ENCODE data around the gene TBX10. TPM values are rescaled to one million over a fixed set of nuclear protein-coding genes. Genes with fewer than 3 reads are reported as not detected.

TBX10 gene
- total RNA-seq (2022; extraction: Qiagen RNA extraction), result not detected in 5 replicates

GRCh38 chr11:67639438-67639859, at the start of gene TBX10:
Gene TBX10, minus strand, starts transcription at chr11:67639763. Its CDS starts 291 bp downstream, at chr11:67639472.

DNA sequence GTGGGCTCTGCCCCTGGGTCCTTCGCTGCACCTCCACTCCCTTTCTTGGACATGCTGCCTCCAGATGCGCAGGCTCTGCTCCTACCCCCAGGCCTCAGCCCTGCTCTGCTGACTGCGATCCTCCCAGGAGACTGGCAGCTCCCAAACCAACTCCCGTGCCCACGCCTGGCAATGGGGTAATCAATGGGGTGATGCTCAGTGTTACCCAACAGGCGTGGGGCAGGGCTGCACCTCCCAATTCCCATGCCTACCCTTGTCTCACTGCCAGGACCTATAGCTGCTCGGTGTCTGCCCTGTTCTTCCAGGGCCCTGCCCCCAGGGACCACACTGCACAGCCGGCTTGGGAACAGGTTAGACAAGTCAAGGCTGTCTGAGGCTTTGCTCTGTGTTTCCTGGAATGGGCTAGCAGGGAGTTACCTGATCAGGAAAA, 34.9 kb upstream of the TBX10 start, which contains the start of gene ALDH3B2:
ALDH3B2 (minus strand) TSS at position 182 of the 430 bp plus-strand sequence. CDS start 7,688 bp downstream, outside the sequence.

GRCh38 chr11:67629386-67630227, 10.0 kb downstream of the TBX10 start, which contains the start of gene NUDT8:
Gene NUDT8, minus strand, starts transcription at chr11:67629937. Its CDS starts 26 bp downstream, at chr11:67629911.

DNA sequence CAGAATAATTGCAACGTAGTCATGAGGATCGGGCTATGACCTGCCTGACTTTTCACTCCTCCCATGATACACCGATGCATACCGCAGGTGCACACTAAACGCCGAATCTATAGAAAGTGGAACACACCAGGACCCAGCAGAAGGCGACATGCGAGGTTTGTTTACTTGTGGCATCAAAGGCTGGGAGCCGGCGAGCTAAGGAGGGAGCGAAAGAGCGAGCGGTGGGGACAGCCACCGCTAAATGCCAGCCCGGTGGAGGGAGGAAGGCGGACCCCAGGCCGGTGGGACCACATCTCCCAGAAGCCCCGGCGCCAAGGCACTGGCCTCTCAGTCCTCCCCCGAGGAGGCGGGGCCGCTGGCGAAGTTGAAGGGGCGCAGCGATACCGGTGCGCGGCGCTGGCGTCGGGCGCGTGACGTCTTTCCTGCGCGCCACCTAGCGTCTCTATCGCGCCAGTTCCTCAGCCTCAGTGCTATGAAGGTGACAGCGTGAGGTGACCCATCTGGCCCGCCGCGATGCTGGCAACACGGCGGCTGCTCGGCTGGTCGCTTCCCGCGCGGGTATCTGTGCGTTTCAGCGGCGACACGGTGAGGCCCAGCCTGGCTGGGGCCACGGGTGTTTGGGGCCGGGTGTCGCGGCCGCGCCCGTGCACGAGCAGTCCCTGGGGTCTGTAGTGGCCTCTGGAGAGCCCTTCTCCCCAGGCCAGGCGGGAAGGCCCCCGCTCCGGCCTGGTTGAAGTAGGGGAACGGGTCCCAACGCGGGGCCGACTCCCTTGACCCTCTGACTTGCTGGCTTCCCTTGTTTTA, 32.9 kb downstream of the TBX10 start, which contains the start of gene NDUFV1:
NDUFV1 (plus strand) TSS at position 445 of the 804 bp plus-strand sequence; CDS start at position 514, 69 bp downstream.

GRCh38 chr11:67583247-67584204, 56.0 kb downstream of the TBX10 start, which contains the start of gene GSTP1:
Gene GSTP1, plus strand, starts transcription at chr11:67583812. Its CDS starts 32 bp downstream, at chr11:67583844.

Other genes with a start within 250 kb of the TBX10 start
- 21.8 to 35.3 TPM (median 28.7 TPM) in 5 replicates for gene RAD9A, start 247.8 kb downstream of the TBX10 start, total RNA-seq (2022; extraction: Qiagen RNA extraction)
- gene PPP1CA, start 237.9 kb downstream of the TBX10 start, total RNA-seq (2022; extraction: Qiagen RNA extraction), result 266 to 289 TPM (median 280 TPM) in 5 replicates
- gene TBC1D10C, start 235.7 kb downstream of the TBX10 start, total RNA-seq (2022; extraction: Qiagen RNA extraction), result 0.05 to 0.11 TPM (median 0.07 TPM) in 4 of 5 replicates, not detected in the other
- gene CARNS1, start 224.1 kb downstream of the TBX10 start, total RNA-seq (2022; extraction: Qiagen RNA extraction), result 0.08 to 0.21 TPM (median 0.13 TPM) in 5 replicates
- gene RPS6KB2, start 211.3 kb downstream of the TBX10 start, total RNA-seq (2022; extraction: Qiagen RNA extraction), result 39.1 to 52.9 TPM (median 48.1 TPM) in 5 replicates
- 0.24 to 0.72 TPM (median 0.29 TPM) in 4 of 5 replicates, not detected in the other for gene PTPRCAP, start 202.1 kb downstream of the TBX10 start, total RNA-seq (2022; extraction: Qiagen RNA extraction)
- 49.3 to 62.5 TPM (median 58.8 TPM) in 5 replicates for gene CORO1B, start 196.3 kb downstream of the TBX10 start, total RNA-seq (2022; extraction: Qiagen RNA extraction)
- 0.15 TPM in 1 of 5 replicates, not detected in the others for gene GPR152, start 187.0 kb downstream of the TBX10 start, total RNA-seq (2022; extraction: Qiagen RNA extraction)
- not detected in 5 replicates for gene CABP4, start 184.4 kb downstream of the TBX10 start, total RNA-seq (2022; extraction: Qiagen RNA extraction)
- 50.3 to 69.2 TPM (median 65.5 TPM) in 5 replicates for gene TMEM134, start 170.5 kb downstream of the TBX10 start, total RNA-seq (2022; extraction: Qiagen RNA extraction)
- gene AIP, start 156.7 kb downstream of the TBX10 start, total RNA-seq (2022; extraction: Qiagen RNA extraction), result 36.9 to 47.3 TPM (median 45.7 TPM) in 5 replicates
- gene PITPNM1, start 134.4 kb downstream of the TBX10 start, total RNA-seq (2022; extraction: Qiagen RNA extraction), result 32.0 to 48.9 TPM (median 39.8 TPM) in 5 replicates
- gene CDK2AP2, start 131.6 kb downstream of the TBX10 start, total RNA-seq (2022; extraction: Qiagen RNA extraction), result 57.9 to 85.6 TPM (median 80.6 TPM) in 5 replicates
- gene CABP2, start 116.3 kb downstream of the TBX10 start, total RNA-seq (2022; extraction: Qiagen RNA extraction), result not detected in 5 replicates
- gene GSTP1, start 56.0 kb downstream of the TBX10 start, total RNA-seq (2022; extraction: Qiagen RNA extraction), result 1,477 to 1,695 TPM (median 1,644 TPM) in 5 replicates
- 144 to 155 TPM (median 149 TPM) in 5 replicates for gene NDUFV1, start 32.8 kb downstream of the TBX10 start, total RNA-seq (2022; extraction: Qiagen RNA extraction)
- 7.1 to 14.5 TPM (median 14.0 TPM) in 5 replicates for gene NUDT8, start 9.8 kb downstream of the TBX10 start, total RNA-seq (2022; extraction: Qiagen RNA extraction)
- 0.87 to 1.4 TPM (median 1.2 TPM) in 5 replicates for gene ACY3, start 11.0 kb upstream of the TBX10 start, total RNA-seq (2022; extraction: Qiagen RNA extraction)
- not detected in 5 replicates for gene ALDH3B2, start 34.9 kb upstream of the TBX10 start, total RNA-seq (2022; extraction: Qiagen RNA extraction)

Measured in A549 treated with Mapracorat at 1 μM for 4 hours (cell line).